Measurements from ENCODE around the gene CA6.

GRCh38 chr1:8970870-8971337, 25.2 kb downstream of the CA6 start:
- TF ChIP-seq EZH2 (IDR thresholded peaks at IDR 0.05; ENCODE audit: insufficient read depth, poor library complexity, severe bottlenecking) = no peak
- TF ChIP-seq EZH2phosphoT487 (IDR thresholded peaks at IDR 0.05; ENCODE audit: insufficient read depth, low read depth) = no peak
